Astrocyte (in vitro differentiated cells and primary cell): ENCODE measurements around the gene AP4B1. TPM values are rescaled to one million over a fixed set of nuclear protein-coding genes. Genes with fewer than 3 reads are reported as not detected.

Experiments
- DNase-seq: peaks from one replicate; pipeline ENCODE4 v3.0.0-alpha.2; 2010; ENCODE audit warnings: low read depth
- FAIRE-seq: peaks from 2 replicates; lab custom pipeline; 2011; peaks lifted over from hg19 to GRCh38; lab: Jason Lieb, UNC
- H2AFZ ChIP-seq: 2 replicates; pipeline ENCODE4 v1.6.0; 2012; ENCODE audit warnings: low read depth, low read length, inconsistent platforms
- H3K27ac ChIP-seq: 2 replicates; pipeline ENCODE4 v1.5.1; 2011; ENCODE audit warnings: low read depth, low read length, inconsistent platforms
- H3K27me3 ChIP-seq: 2 replicates; pipeline ENCODE4 v1.6.0; 2011; ENCODE audit warnings: low read length, inconsistent platforms; ENCODE audit not compliant: insufficient read depth
- H3K36me3 ChIP-seq: 2 replicates; pipeline ENCODE4 v1.5.1; 2011; ENCODE audit warnings: low read length, inconsistent platforms; ENCODE audit not compliant: insufficient read depth
- H3K4me1 ChIP-seq: 2 replicates; pipeline ENCODE4 v1.5.1; 2011; ENCODE audit warnings: low read length, inconsistent platforms; ENCODE audit not compliant: insufficient read depth
- H3K4me2 ChIP-seq: 2 replicates; pipeline ENCODE4 v1.6.0; 2012; ENCODE audit warnings: low read length, inconsistent platforms
- H3K4me3 ChIP-seq: 2 replicates; pipeline ENCODE4 v1.5.1; 2011; ENCODE audit warnings: low read depth, mild to moderate bottlenecking, low read length, inconsistent platforms; ENCODE audit not compliant: insufficient read depth
- H3K79me2 ChIP-seq: 2 replicates; pipeline ENCODE4 v1.6.0; 2012; ENCODE audit warnings: mild to moderate bottlenecking, low read length, inconsistent platforms; ENCODE audit not compliant: insufficient read depth
- H3K9ac ChIP-seq: 2 replicates; pipeline ENCODE4 v1.6.0; 2012; ENCODE audit warnings: mild to moderate bottlenecking, low read length, inconsistent platforms
- H3K9me3 ChIP-seq: 2 replicates; pipeline ENCODE4 v1.5.1; 2012; ENCODE audit warnings: low read depth, mild to moderate bottlenecking, low read length, inconsistent platforms; ENCODE audit not compliant: insufficient read depth
- H4K20me1 ChIP-seq: 2 replicates; pipeline ENCODE4 v1.6.0; 2012; ENCODE audit warnings: low read length, inconsistent platforms; ENCODE audit not compliant: insufficient read depth
- H3K27ac Mint-ChIP-seq: one replicate; pipeline ENCODE4 v1.8.0; 2021; ENCODE audit warnings: mild to moderate bottlenecking, mixed read lengths; ENCODE audit not compliant: unreplicated experiment
- H3K27me3 Mint-ChIP-seq: one replicate; pipeline ENCODE4 v1.8.0; 2021; ENCODE audit warnings: low read depth, mixed read lengths; ENCODE audit not compliant: unreplicated experiment
- H3K36me3 Mint-ChIP-seq: one replicate; pipeline ENCODE4 v1.8.0; 2021; ENCODE audit warnings: low read depth, mixed read lengths; ENCODE audit not compliant: unreplicated experiment
- H3K4me1 Mint-ChIP-seq: one replicate; pipeline ENCODE4 v1.8.0; 2021; ENCODE audit warnings: low read depth, mixed read lengths; ENCODE audit not compliant: unreplicated experiment
- H3K4me3 Mint-ChIP-seq: one replicate; pipeline ENCODE4 v1.8.0; 2021; ENCODE audit warnings: mild to moderate bottlenecking, moderate library complexity, mixed read lengths; ENCODE audit not compliant: unreplicated experiment
- H3K9me3 Mint-ChIP-seq: one replicate; pipeline ENCODE4 v1.8.0; 2021; ENCODE audit warnings: mild to moderate bottlenecking, mixed read lengths; ENCODE audit not compliant: unreplicated experiment
- EZH2 ChIP-seq: IDR thresholded peaks from 2 replicates; pipeline ENCODE4 v1.6.1; 2012; ENCODE audit warnings: mild to moderate bottlenecking, low read length, inconsistent platforms; ENCODE audit not compliant: insufficient read depth
- total RNA-seq: library from RNA; stranded (reverse); gene quantifications from 2 replicates; pipeline ENCODE4 v1.2.1, GENCODE V29; 2021
- TF ChIP-seq, protein P1 (sequence below): IDR thresholded peaks from 2 replicates; pipeline ENCODE4 v1.5.1; 2011; ENCODE audit warnings: low read depth, mild to moderate bottlenecking, inconsistent platforms, low read length, moderate library complexity; ENCODE audit not compliant: insufficient read depth

Gene AP4B1
- total RNA-seq, 1 donor from 2014 or later, result 14.9 TPM

DNA sequence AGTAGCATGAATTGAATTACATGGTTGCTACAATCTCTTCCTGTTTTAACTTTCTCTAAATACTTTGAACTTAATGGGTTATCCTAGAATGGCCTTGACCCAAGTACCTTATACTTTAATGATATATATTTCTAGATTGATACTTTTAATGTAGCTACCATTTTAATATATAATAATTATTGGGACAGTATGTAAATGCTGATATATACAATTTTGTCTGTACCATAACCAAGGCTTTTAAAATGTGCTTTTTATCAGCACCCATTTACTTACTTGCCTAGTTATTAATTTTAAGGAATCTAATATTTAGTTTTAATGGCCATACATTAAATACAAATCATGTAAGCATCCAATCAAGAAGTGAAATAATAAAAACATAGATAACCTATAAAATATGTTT lies 37.9 kb upstream of the AP4B1 start:
- Mint-ChIP-seq H3K27ac (no peak overlapping the region), H3K4me3 (no peak overlapping the region), H3K36me3 (peaks cover 14% of the 10 kb centered on the region), H3K4me1 (peaks cover 7% of the 10 kb centered on the region), H3K27me3 (no peaks in the 10 kb centered on the region), H3K9me3 (peaks cover 3% of the 10 kb centered on the region)
- H3K27ac ChIP-seq, result no peak overlapping the region
- DNase-seq (no peak), FAIRE-seq (no peak)
- no peak overlapping the region for H3K4me3 ChIP-seq
- peaks cover 71% of the 10 kb centered on the region for H4K20me1 ChIP-seq
- peaks cover 3% of the 10 kb centered on the region for H3K4me1 ChIP-seq
- H3K36me3 ChIP-seq, result peaks cover 11% of the 10 kb centered on the region
- no peak overlapping the region for H3K4me2 ChIP-seq
- no peak overlapping the region for H2AFZ ChIP-seq
- H3K9me3 ChIP-seq, result no peaks in the 10 kb centered on the region
- no peaks in the 10 kb centered on the region for H3K27me3 ChIP-seq
- H3K79me2 ChIP-seq, result peaks cover 84% of the 10 kb centered on the region
- no peak overlapping the region for H3K9ac ChIP-seq
- TF ChIP-seq, protein P1, sequence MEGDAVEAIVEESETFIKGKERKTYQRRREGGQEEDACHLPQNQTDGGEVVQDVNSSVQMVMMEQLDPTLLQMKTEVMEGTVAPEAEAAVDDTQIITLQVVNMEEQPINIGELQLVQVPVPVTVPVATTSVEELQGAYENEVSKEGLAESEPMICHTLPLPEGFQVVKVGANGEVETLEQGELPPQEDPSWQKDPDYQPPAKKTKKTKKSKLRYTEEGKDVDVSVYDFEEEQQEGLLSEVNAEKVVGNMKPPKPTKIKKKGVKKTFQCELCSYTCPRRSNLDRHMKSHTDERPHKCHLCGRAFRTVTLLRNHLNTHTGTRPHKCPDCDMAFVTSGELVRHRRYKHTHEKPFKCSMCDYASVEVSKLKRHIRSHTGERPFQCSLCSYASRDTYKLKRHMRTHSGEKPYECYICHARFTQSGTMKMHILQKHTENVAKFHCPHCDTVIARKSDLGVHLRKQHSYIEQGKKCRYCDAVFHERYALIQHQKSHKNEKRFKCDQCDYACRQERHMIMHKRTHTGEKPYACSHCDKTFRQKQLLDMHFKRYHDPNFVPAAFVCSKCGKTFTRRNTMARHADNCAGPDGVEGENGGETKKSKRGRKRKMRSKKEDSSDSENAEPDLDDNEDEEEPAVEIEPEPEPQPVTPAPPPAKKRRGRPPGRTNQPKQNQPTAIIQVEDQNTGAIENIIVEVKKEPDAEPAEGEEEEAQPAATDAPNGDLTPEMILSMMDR, result no peak
- no peak for TF ChIP-seq EZH2

DNA sequence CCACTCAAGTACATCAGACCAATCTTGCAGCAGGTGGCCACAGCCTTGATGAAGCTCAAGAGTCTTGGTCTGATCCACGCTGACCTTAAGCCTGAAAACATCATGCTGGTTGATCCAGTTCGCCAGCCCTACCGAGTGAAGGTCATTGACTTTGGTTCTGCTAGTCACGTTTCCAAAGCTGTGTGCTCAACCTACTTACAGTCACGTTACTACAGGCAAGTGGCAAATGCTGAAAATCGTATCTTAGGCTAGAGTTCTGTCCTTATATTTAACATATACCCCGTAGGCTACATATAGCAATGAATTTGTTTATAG lies 36.6 kb upstream of the AP4B1 start:
- Mint-ChIP-seq H3K9me3 (peaks cover 3% of the 10 kb centered on the region), H3K4me1 (peaks cover 4% of the 10 kb centered on the region), H3K27me3 (no peaks in the 10 kb centered on the region), H3K4me3 (no peak overlapping the region), H3K27ac (no peak overlapping the region), H3K36me3 (peaks cover 14% of the 10 kb centered on the region)
- Histone ChIP-seq H4K20me1 (peaks cover 71% of the 10 kb centered on the region), H3K9me3 (no peaks in the 10 kb centered on the region), H3K4me1 (no peaks in the 10 kb centered on the region), H3K4me3 (no peak overlapping the region), H2AFZ (no peak overlapping the region), H3K27me3 (no peaks in the 10 kb centered on the region), H3K36me3 (peaks cover 11% of the 10 kb centered on the region), H3K4me2 (no peak overlapping the region), H3K27ac (no peak overlapping the region), H3K9ac (no peak overlapping the region), H3K79me2 (peaks cover 85% of the 10 kb centered on the region)
- DNase-seq (no peak), FAIRE-seq (no peak)
- TF ChIP-seq EZH2, result no peak
- TF ChIP-seq, protein P1, result no peak

DNA sequence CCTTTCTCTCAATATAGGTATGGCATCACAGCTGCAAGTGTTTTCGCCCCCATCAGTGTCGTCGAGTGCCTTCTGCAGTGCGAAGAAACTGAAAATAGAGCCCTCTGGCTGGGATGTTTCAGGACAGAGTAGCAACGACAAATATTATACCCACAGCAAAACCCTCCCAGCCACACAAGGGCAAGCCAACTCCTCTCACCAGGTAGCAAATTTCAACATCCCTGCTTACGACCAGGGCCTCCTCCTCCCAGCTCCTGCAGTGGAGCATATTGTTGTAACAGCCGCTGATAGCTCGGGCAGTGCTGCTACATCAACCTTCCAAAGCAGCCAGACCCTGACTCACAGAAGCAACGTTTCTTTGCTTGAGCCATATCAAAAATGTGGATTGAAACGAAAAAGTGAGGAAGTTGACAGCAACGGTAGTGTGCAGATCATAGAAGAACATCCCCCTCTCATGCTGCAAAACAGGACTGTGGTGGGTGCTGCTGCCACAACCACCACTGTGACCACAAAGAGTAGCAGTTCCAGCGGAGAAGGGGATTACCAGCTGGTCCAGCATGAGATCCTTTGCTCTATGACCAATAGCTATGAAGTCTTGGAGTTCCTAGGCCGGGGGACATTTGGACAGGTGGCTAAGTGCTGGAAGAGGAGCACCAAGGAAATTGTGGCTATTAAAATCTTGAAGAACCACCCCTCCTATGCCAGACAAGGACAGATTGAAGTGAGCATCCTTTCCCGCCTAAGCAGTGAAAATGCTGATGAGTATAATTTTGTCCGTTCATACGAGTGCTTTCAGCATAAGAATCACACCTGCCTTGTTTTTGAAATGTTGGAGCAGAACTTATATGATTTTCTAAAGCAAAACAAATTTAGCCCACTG lies 36.0 kb upstream of the AP4B1 start:
- no peak overlapping the region for H3K4me3 Mint-ChIP-seq
- FAIRE-seq, result no peak
- H3K9ac ChIP-seq, result no peak overlapping the region
- TF ChIP-seq, protein P1, result no peak
- no peak for TF ChIP-seq EZH2
- H3K9me3 ChIP-seq, result no peaks in the 10 kb centered on the region
- H3K27me3 ChIP-seq, result no peaks in the 10 kb centered on the region
- H2AFZ ChIP-seq, result no peak overlapping the region
- no peak overlapping the region for H3K27ac ChIP-seq
- H3K4me1 ChIP-seq, result no peaks in the 10 kb centered on the region
- no peak for DNase-seq
- no peak overlapping the region for H3K4me3 ChIP-seq
- H3K79me2 ChIP-seq, result peaks cover 85% of the 10 kb centered on the region
- peaks cover 11% of the 10 kb centered on the region for H3K36me3 ChIP-seq
- H3K4me1 Mint-ChIP-seq, result peaks cover 4% of the 10 kb centered on the region
- no peak overlapping the region for H3K4me2 ChIP-seq
- no peak overlapping the region for H3K27ac Mint-ChIP-seq
- peaks cover 3% of the 10 kb centered on the region for H3K9me3 Mint-ChIP-seq
- H3K27me3 Mint-ChIP-seq, result no peaks in the 10 kb centered on the region
- peaks cover 70% of the 10 kb centered on the region for H4K20me1 ChIP-seq
- peaks cover 14% of the 10 kb centered on the region for H3K36me3 Mint-ChIP-seq
